ENCODE results near the gene ZNF169.
"Not testable (repeated sequence)": the region's sequence is repeated elsewhere in the genome, so short reads cannot be mapped to it uniquely, and the experiment has no call there.

Gene ZNF169

GRCh38 chr9:94259077-94259862, at the start of gene ZNF169:
TSS of gene ZNF169 (plus strand) at chr9:94259298. CDS start at chr9:94278813, 19,515 bp downstream.
- FAIRE-seq = peak; percentile 88

DNA sequence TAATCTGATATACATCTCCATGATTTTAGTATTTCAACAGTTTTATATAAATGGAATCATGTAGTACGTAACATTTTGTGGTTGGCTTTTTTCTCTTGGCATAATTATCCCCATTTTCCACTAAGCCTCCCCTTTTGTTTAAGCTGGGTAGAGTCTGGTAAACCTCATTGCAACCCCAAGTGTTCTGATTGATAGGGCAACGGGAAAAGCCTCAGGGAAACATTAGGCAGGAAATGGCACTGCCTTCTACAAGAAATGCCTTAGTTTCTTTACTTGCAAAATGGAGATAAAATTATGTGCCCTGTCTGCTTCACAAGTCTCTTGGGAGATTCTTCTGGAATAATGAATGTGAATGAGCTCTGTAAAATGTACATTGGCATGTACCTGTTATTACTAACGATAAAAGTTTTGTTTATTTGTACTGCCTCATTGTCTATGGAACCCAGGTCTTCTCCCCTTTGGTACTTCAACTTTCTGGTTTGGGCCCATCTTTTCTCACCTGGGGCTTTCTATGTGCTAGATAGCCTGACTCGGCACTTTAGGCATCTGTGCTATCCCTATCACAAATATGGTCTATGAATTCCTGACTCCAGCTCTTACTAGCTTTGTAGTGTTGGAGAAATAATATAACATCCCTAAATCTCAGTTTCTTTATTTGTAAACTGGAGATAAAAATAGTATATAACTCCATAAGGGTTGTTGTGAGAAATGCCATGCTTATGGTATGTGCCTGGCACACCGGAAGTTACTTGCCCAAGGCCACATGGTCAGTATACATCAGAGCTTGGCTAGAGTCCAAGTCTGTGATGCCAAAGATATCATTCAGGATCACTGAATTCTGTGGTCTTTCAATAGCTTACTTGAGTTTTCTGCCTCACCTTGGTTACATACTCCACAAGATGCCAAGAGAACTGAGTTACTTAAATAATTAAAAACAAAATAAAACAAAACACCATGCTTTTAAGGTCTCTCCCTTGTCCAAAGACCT, 48.2 kb upstream of the ZNF169 start:
- no peak for FAIRE-seq

- FAIRE-seq = no peak
These were observed 47.0 kb upstream of the ZNF169 start for GRCh38 chr9:94212091-94212490.

DNA sequence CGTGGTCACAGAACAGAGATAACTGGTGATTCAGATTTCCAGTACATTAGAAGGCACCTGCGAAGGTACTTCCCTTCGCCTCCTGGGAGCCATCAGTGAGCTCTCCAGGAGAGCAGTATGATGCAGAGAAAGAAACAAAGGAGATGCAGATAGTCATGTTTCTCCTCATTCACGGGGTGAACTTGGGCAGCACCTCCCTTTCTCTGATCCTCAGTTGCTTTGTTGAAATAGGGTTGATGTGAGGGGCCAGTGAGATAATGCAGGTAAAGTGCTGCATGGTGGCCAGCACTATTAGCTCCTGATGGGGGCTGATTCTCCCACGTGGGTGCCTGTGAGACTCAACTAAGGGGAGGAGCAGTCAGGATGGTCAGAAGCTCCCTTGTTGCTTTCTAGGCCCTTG, 46.6 kb upstream of the ZNF169 start:
- no peak for FAIRE-seq

GRCh38 chr9:94213511-94214124, 45.5 kb upstream of the ZNF169 start:
- FAIRE-seq = peak; percentile 91

- no peak for FAIRE-seq
These were observed 36.2 kb upstream of the ZNF169 start for GRCh38 chr9:94222870-94223269.

GRCh38 chr9:94225413-94225812, 33.7 kb upstream of the ZNF169 start:
- FAIRE-seq = not testable (repeated sequence)

DNA sequence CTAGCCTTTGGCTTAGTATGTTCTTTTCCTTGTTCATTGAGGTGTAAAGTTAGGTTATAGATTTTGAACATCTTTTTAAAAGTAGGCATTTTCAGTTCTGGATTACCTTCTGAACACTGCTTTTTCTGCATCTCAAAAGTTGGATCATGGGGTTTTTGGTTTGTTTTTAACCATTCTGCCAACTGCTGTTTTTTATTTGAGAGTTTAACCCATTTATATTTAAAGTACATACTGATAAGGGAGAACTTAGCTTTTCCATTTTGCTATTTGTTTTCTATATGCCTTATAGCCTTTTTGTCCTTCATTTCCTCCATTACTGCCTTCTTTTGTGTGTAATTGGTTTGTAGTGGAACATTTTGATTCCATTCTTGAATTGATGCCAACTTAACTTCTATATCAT, 30.5 kb upstream of the ZNF169 start:
- no peak for FAIRE-seq

DNA sequence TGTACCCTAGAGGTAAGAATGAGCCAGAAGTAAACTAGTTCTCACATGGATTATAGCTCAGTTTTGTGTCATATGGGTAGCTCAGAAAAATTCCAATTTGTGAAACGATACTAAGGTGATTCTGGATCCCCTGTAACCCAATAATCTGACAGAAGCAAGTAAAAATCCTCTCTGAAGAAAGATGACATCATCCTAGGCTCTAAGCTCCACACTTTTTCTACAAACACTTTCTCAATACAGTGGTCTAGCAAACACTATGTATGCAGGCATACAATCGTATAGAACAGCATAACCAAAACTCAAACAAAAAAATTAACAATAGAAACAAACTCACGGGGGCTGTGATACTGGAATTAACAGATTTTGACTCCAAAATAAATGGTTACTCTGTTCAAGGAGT, 26.7 kb upstream of the ZNF169 start:
- no peak for FAIRE-seq

- not testable (repeated sequence) for FAIRE-seq
These were observed 18.0 kb upstream of the ZNF169 start for GRCh38 chr9:94241098-94241497.

- FAIRE-seq = no peak
These were observed 13.4 kb upstream of the ZNF169 start for GRCh38 chr9:94245651-94246050.

DNA sequence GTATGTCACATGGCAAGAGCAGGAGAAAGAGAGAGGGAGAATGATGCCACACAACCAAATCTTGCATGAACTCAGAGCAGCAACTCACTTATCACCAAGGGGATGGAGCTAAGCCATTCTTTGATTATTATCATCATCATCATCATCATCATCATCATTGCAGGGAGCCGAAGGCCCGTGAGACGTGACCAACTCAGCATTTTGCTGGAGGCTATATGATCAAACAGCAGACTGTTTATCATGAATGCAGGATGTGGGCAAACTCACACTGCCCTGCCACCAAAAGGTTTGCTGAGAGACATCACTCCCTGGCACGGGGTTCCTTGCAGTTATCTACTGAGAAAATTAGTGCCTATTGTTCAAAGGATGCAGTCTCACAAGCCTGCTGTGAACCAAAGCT, 8.6 kb upstream of the ZNF169 start:
- no peak for FAIRE-seq

DNA sequence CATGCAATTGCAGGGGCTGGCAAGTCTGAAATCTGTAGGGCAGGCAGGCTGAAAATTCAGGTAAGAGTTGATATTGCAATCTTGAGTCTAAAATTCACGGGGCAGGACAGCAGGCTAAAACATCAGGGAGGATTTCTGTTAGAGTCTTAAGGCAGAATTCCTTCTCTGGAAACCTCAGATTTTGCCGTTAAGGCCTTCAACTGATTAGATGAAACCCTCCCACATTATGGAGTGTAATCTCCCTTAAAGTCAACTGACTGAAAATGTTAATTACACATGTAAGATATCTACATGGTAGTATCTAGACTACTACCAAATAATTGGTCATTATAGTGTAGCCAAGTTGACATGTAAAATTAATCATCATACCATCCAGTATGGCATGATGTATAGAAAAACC, 3.1 kb upstream of the ZNF169 start:
- FAIRE-seq = no peak

DNA sequence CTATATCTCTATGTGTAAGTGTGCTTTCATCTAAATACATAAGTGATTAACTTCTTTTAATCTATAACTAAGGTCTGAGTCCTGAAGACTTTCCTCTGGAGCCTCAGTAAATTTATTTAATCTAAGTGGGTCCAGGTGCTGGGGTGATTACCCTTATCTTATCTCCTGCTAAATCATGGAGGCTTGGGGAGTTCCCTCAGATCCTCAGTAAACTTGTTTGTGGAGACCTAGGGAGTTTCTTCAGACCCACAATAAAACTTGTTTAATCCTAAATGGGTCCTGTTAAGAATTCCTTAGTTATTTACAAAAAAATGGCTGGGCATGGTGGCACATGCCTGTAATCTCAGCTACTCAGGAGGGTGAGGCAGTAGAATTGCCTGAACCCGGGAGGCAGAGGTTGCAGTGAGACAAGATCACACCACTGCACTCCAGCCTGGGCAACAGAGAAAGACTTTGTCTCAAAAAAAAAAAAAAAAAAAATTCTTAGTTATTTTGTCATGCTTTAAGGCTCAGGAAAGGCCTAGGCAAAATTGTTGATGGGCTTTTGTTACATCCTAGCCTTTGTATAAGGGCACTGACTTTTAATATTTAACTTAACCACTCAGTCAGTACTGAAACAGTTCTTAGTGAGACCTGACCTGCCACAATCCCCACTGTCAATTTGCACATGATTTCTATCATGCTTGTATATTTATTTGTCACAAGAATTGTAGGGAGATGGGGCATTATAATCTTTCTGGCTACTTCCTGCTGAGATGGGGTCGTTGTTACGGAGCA, 6.7 kb downstream of the ZNF169 start:
- not testable (repeated sequence) for FAIRE-seq

DNA sequence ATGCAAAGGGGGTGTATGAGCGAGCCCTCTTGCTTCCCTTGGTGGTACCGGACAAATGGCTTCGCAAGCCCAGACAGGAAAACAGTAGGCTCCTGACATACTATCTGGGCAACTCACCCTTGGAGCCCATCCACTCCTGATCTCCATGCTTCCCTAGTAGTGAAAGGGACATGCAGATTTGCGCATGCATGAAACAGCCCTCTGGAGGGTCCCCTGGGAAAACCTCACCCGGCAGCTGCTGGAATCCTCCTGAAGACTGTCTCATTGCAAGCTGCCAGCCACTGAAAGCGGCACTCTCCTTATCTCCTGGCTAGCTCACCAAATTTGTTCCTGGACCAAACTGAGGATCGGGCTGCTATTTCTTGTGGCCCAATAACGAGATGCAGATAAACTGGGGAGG, 10.2 kb downstream of the ZNF169 start:
- no peak for FAIRE-seq

GRCh38 chr9:94270009-94270408, 10.9 kb downstream of the ZNF169 start:
- no peak for FAIRE-seq

- FAIRE-seq = not testable (repeated sequence)
These were observed 17.9 kb downstream of the ZNF169 start for GRCh38 chr9:94277029-94277428.

GRCh38 chr9:94277885-94278536, 18.9 kb downstream of the ZNF169 start:
- FAIRE-seq = no peak

DNA sequence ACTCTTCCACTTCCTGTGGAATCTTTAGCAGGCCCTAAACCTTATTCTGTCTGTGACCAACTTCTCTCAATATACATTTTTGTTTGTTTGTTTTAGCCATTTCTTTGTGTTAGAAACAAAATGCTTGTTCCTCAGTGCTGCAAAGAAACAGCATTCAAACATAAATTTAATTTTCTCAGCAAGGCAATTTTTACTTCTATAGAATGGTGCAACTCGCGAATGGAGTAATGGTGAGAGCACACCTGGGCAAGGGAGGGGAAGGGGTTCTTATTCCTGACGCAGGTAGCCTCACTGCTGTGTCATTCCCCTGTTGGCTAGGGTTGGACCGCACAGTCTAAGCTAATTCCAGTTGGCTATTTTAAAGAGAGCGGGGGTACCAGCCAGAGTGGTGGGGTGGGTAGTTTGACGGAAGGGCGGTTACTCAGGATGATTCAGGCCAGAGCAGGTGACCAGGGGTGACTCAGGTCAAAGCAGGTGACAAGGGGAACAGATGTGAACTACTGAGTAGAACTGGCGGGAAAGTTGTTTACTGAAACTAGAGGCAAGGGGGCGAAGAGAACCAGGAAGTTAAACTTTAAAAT, 21.4 kb downstream of the ZNF169 start:
- FAIRE-seq = no peak

- FAIRE-seq = no peak
These were observed 22.0 kb downstream of the ZNF169 start for GRCh38 chr9:94281101-94281500.

GRCh38 chr9:94286116-94286515, 27.0 kb downstream of the ZNF169 start:
- FAIRE-seq = no peak
